ENCODE measurements around the gene CERK. TPM values are rescaled to one million over a fixed set of nuclear protein-coding genes. Genes with fewer than 3 reads are reported as not detected.

Gene CERK
- total and polyA plus RNA-seq, 9 of the 15 experiments (the other 6 are each of a cell fraction or from before 2014, with no cell fraction given) = 1.1 to 14.9 (median 8.7) TPM

DNA sequence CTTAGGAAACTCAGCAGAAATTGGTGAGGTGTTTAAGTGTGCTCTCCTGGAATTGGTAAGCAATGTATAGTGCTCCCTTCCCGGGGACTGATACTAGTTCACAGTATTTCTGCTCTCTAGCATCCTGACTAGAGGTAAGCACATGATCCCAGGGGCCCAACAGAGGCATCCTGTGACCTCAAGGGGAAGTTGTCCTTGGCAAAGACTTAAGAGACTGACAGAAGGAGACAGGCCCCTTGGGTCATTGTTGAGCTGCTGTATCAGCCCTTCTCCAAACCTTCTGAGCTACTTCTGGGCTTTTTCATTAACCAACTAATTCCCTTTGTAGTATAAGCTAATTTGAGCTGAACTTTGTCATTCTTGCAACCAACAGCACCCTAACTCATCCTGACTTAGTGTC is 20.1 kb upstream of the CERK start:
- Histone ChIP-seq H3K4me3 (no peak overlapping the region), H3K27me3 (ENCODE audit: control insufficient read depth in 2 of 2, insufficient read depth in 2 of 2, low read length in 2 of 2) (no peaks in the 10 kb centered on the region), H3K4me1 (replicated peaks in 1 of 2; ENCODE audit: control insufficient read depth in 2 of 2, insufficient read depth in 2 of 2, low read length in 2 of 2) (peaks cover 19 to 25% of the 10 kb centered on the region in 2 experiments), H3K9me3 (replicated peaks; ENCODE audit: control insufficient read depth, insufficient read depth, low read depth, low read length) (peaks cover 10% of the 10 kb centered on the region), H3K36me3 (ENCODE audit: control insufficient read depth, insufficient read depth, low read length) (peaks cover 16% of the 10 kb centered on the region; the same call in 2 of the 3 replicates), H3K79me2 (ENCODE audit: control insufficient read depth, insufficient read depth, low read length) (peaks cover 22% of the 10 kb centered on the region), H3K27ac (ENCODE audit: extremely low read depth, low read depth, low read length) (no peak overlapping the region), H3K9me1 (ENCODE audit: control insufficient read depth, insufficient read depth, low read length) (no peaks in the 10 kb centered on the region), H3K9ac (ENCODE audit: insufficient read depth in 1 of 2, low read depth in 2 of 2, low read length in 2 of 2) (no peak overlapping the region), H3K4me2 (ENCODE audit: insufficient read depth, low read length) (no peak overlapping the region), H4K20me1 (replicated peaks; ENCODE audit: control insufficient read depth, insufficient read depth, low read length) (no peaks in the 10 kb centered on the region; the same call in 1 of the 2 replicates), H2AFZ (ENCODE audit: low read depth, low read length) (no peak overlapping the region)
- ChIA-PET CTCF (ENCODE audit: low intra/inter-chr PET ratio) (no interaction called here), POLR2A (interaction anchor here (0.6 to 1.2 kb wide), 3 partner anchors 14 to 192 kb away, joined by 3 read pairs; no protein-coding TSS in a partner anchor)
- DNase-seq (ENCODE audit: extremely low read depth in 1 of 4, low spot score in 3 of 4) (no peak), ATAC-seq (no peak), FAIRE-seq (no peak)
- intact Hi-C loops (cut with micrococcal nuclease) = no loop called here
- 50% methylated on average over 1 of the region's 1 CpG for whole genome bisulfite sequencing (ENCODE audit: insufficient coverage, low coverage, missing lambda C conversion rate)
- in situ Hi-C loops (cut with MboI) = no loop called here
- no TSS peak for BruUV-seq (replicated peaks)
- TF ChIP-seq ZNF696 (CRISPR knock-in tag; conservative IDR thresholded peaks at IDR 0.05) (no peak), RNF2 (IDR thresholded peaks at IDR 0.05) (no peak), CBFB (CRISPR knock-in tag; IDR thresholded peaks at IDR 0.05) (no peak), TOE1 (IDR thresholded peaks at IDR 0.05; ENCODE audit: borderline replicate concordance) (no peak), TOE1 (CRISPR knock-in tag; IDR thresholded peaks at IDR 0.05; ENCODE audit: borderline replicate concordance, low read depth) (no peak), PRDM10 (IDR thresholded peaks at IDR 0.05; ENCODE audit: partially characterized antibody) (no peak), MEF2A (IDR thresholded peaks at IDR 0.05; ENCODE audit: control insufficient read depth, low read depth, low read length) (no peak), ARID3A (IDR thresholded peaks at IDR 0.05; ENCODE audit: borderline replicate concordance, low read depth, low read length) (no peak), MYBL2 (IDR thresholded peaks at IDR 0.05; ENCODE audit: low read depth) (no peak), MYBL2 (CRISPR knock-in tag; IDR thresholded peaks at IDR 0.05; ENCODE audit: borderline replicate concordance) (no peak), KAT2B (IDR thresholded peaks at IDR 0.05; ENCODE audit: low read depth, low read length) (no peak), KDM2B (CRISPR knock-in tag; IDR thresholded peaks at IDR 0.05) (no peak), PREB (CRISPR knock-in tag; IDR thresholded peaks at IDR 0.05) (no peak), ZNF589 (CRISPR knock-in tag; IDR thresholded peaks at IDR 0.05; ENCODE audit: low read depth) (no peak), NR4A1 (CRISPR knock-in tag; IDR thresholded peaks at IDR 0.05) (no peak), NR4A1 (tag; IDR thresholded peaks at IDR 0.05) (no peak), ATF4 (CRISPR knock-in tag; IDR thresholded peaks at IDR 0.05) (no peak)
